B cell (primary cell): Measurements from ENCODE around the gene LGI2.

Experiments
- CTCF ChIP-seq: fragments of 200-600 bp; IDR thresholded peaks from one replicate; pipeline ENCODE4 v1.8.0; 2022; ENCODE audit warnings: antibody characterized with exemption, mild to moderate bottlenecking
- EZH2 ChIP-seq: IDR thresholded peaks from 2 replicates; pipeline ENCODE4 v1.6.1; 2012; ENCODE audit warnings: borderline replicate concordance, low read depth, mild to moderate bottlenecking, moderate library complexity, low read length; ENCODE audit not compliant: insufficient read depth, poor library complexity, severe bottlenecking

- TF ChIP-seq EZH2: no peak
- no peak for TF ChIP-seq CTCF
Observed at GRCh38 chr4:25019501-25019900, 11.2 kb downstream of the LGI2 start.
